Kidney (tissue), 14 donors: Measurements from ENCODE around the gene CRTAC1. TPM values are rescaled to one million over a fixed set of nuclear protein-coding genes. Genes with fewer than 3 reads are reported as not detected.

Experiments used
- DNase-seq, 5 donors: peaks; one replicate each; pipeline ENCODE4 v3.0.0-alpha.2; 2013 to 2020
- FAIRE-seq: peaks from 2 replicates; lab custom pipeline; 2012; peaks lifted over from hg19 to GRCh38; lab: Jason Lieb, UNC
- H3K27ac ChIP-seq, 2 donors: one replicate each; pipeline ENCODE4 v1.7.0; 2013; ENCODE audit warnings: low read depth in 2 of 2, low read length in 2 of 2, inconsistent platforms in 1 of 2
- H3K27me3 ChIP-seq: one replicate; pipeline ENCODE4 v1.7.1; 2013; ENCODE audit warnings: low read length, inconsistent platforms; ENCODE audit not compliant: control insufficient read depth, insufficient read depth
- H3K36me3 ChIP-seq, 3 donors: one replicate each; pipeline versions ENCODE4 v1.7.0 to v1.7.1; 2013; ENCODE audit warnings: low read length in 3 of 3, control low read depth in 1 of 3, inconsistent platforms in 1 of 3; ENCODE audit not compliant: insufficient read depth in 3 of 3, control insufficient read depth in 2 of 3
- H3K4me1 ChIP-seq, 3 donors: one replicate each; pipeline versions ENCODE4 v1.7.0 to v1.7.1; 2013; ENCODE audit warnings: low read length in 3 of 3, inconsistent platforms in 1 of 3, low read depth in 1 of 3; ENCODE audit not compliant: control insufficient read depth in 2 of 3, insufficient read depth in 2 of 3
- H3K4me3 ChIP-seq, 3 donors: one replicate each; pipeline versions ENCODE4 v1.7.0 to v1.8.1; 2013; ENCODE audit warnings: low read length in 3 of 3, control low read depth in 1 of 3, inconsistent platforms in 1 of 3
- H3K9ac ChIP-seq, 3 donors: one replicate each; pipeline versions ENCODE4 v1.7.0 to v1.7.1; 2013; ENCODE audit warnings: low read length in 3 of 3, control low read depth in 1 of 3, inconsistent platforms in 1 of 3
- H3K9me3 ChIP-seq, 3 donors: one replicate each; pipeline versions ENCODE4 v1.7.0 to v1.7.1; 2013; ENCODE audit warnings: low read length in 3 of 3, control low read depth in 1 of 3, inconsistent platforms in 1 of 3; ENCODE audit not compliant: control insufficient read depth in 2 of 3, insufficient read depth in 1 of 3
- CTCF ChIP-seq: IDR thresholded peaks from 3 replicates; pipeline ENCODE4 v1.5.1; 2012; ENCODE audit warnings: mild to moderate bottlenecking, moderate library complexity, borderline replicate concordance; ENCODE audit not compliant: insufficient read depth; ENCODE audit errors: extremely low read depth
- intact Hi-C: fragments of 100-400 bp; cut with DNase I; formaldehyde crosslinking; loops from one replicate; pipeline ENCODE4 v1.11.1; 2022
- polyA plus RNA-seq: library from polyadenylated mRNA; stranded (reverse); fragments of 350-450 nt; fragmentation: Illumina TruSeq; extraction: RNeasy Lipid Tissue Mini Kit (QIAGEN cat#74804); gene quantifications from one replicate; pipeline ENCODE4 v1.2.3, GENCODE V29; 2014; ENCODE audit warnings: low read depth, low replicate concordance; ENCODE audit not compliant: insufficient read depth
- total RNA-seq: library from RNA; stranded (reverse); fragmentation: NEBNext Ultra II Directional; extraction: Animal tissue kit (Norgen Biotek cat#: 25700); gene quantifications from one replicate; pipeline ENCODE4 v1.2.1, GENCODE V29; 2021
- donor health status: control.
- donor health status: control.
- donor health status: control.
- donor health status: control.
- donor health status: control.
- donor health status: DM: yes; HTN: yes; CAD: no.
- donor health status: Normal renal cell carcinoma (clear cell type).

Gene CRTAC1
- total and polyA plus RNA-seq, 2 donors from 2014 or later: 6.1 to 7.2 TPM

GRCh38 chr10:97863808-97864207, 166.6 kb downstream of the CRTAC1 start:
- intact Hi-C loops: no loop called here
- H3K4me3 ChIP-seq: no peak overlapping the region

GRCh38 chr10:97861924-97862323, 168.5 kb downstream of the CRTAC1 start:
- H3K4me1 ChIP-seq: no peaks in the 10 kb centered on the region
- H3K36me3 ChIP-seq: no peaks in the 10 kb centered on the region
- H3K27ac ChIP-seq: no peak overlapping the region
- H3K27me3 ChIP-seq: no peaks in the 10 kb centered on the region
- FAIRE-seq (no peak), DNase-seq (no peak)
- H3K9ac ChIP-seq: no peak overlapping the region
- no peak for TF ChIP-seq CTCF
- H3K9me3 ChIP-seq: no peaks in the 10 kb centered on the region
- intact Hi-C loops: no loop called here
- no peak overlapping the region for H3K4me3 ChIP-seq

More at GRCh38 chr10:97863808-97864207, 166.6 kb downstream of the CRTAC1 start:
- H3K9ac ChIP-seq: no peak overlapping the region
- FAIRE-seq: no peak
- no peak for DNase-seq
- H3K27me3 ChIP-seq: no peaks in the 10 kb centered on the region
- H3K9me3 ChIP-seq: no peaks in the 10 kb centered on the region
- H3K4me1 ChIP-seq: no peaks in the 10 kb centered on the region
- TF ChIP-seq CTCF: no peak
- no peak overlapping the region for H3K27ac ChIP-seq
- H3K36me3 ChIP-seq: no peaks in the 10 kb centered on the region

GRCh38 chr10:97861097-97861750, 169.2 kb downstream of the CRTAC1 start:
- no peak for FAIRE-seq
- Histone ChIP-seq H3K9me3 (no peaks in the 10 kb centered on the region), H3K27me3 (no peaks in the 10 kb centered on the region), H3K4me3 (no peak overlapping the region), H3K36me3 (no peaks in the 10 kb centered on the region), H3K4me1 (no peaks in the 10 kb centered on the region), H3K27ac (no peak overlapping the region), H3K9ac (no peak overlapping the region)
- intact Hi-C loops: no loop called here
- no peak for DNase-seq
- no peak for TF ChIP-seq CTCF

- DNase-seq (no peak), FAIRE-seq (no peak)
- Histone ChIP-seq H3K27ac (no peak overlapping the region), H3K4me3 (no peak overlapping the region), H3K4me1 (no peaks in the 10 kb centered on the region), H3K36me3 (no peaks in the 10 kb centered on the region), H3K9me3 (no peaks in the 10 kb centered on the region), H3K27me3 (no peaks in the 10 kb centered on the region), H3K9ac (no peak overlapping the region)
- intact Hi-C loops: no loop called here
- no peak for TF ChIP-seq CTCF
Measured at GRCh38 chr10:97858001-97858439, 172.4 kb downstream of the CRTAC1 start.
